KBM-7 (cell line): ENCODE data around the gene STOX2.

Experiments
- DNase-seq: peaks from one replicate; pipeline ENCODE4 v3.0.0-alpha.2; 2015
- in situ Hi-C: fragments of 300-500 bp; cut with MboI; formaldehyde crosslinking; loops from 2 replicates; pipeline ENCODE4 v1.14.3; 2020; ENCODE audit warnings: low sequenced_read_pairs, low pct_unique_long_range_greater_than_20kb, mixed read lengths

Gene STOX2

GRCh38 chr4:183885205-183885720, 19.8 kb upstream of the STOX2 start:
- DNase-seq: no peak
- in situ Hi-C loops: no loop called here

- DNase-seq: no peak
- in situ Hi-C loops: no loop called here
These were observed 17.8 kb upstream of the STOX2 start for GRCh38 chr4:183887351-183887750.

GRCh38 chr4:183888564-183888963, 16.5 kb upstream of the STOX2 start:
- no peak for DNase-seq
- in situ Hi-C loops: no loop called here

- DNase-seq: no peak
These were observed 15.9 kb upstream of the STOX2 start for GRCh38 chr4:183889190-183889589.

GRCh38 chr4:183897193-183897592, 7.9 kb upstream of the STOX2 start:
- in situ Hi-C loops: no loop called here
- DNase-seq: no peak

More at GRCh38 chr4:183889190-183889589, 15.9 kb upstream of the STOX2 start:
- in situ Hi-C loops: no loop called here

- no peak for DNase-seq
- in situ Hi-C loops: no loop called here
These were observed 6.7 kb upstream of the STOX2 start for GRCh38 chr4:183898456-183898855.

- in situ Hi-C loops: no loop called here
- DNase-seq: no peak
These were observed 1.9 kb upstream of the STOX2 start for GRCh38 chr4:183903021-183903760.

GRCh38 chr4:183905593-183906488, 734 bp downstream of the STOX2 start:
- DNase-seq: peak; percentile 47
- in situ Hi-C loops: no loop called here

- in situ Hi-C loops: no loop called here
- DNase-seq: no peak
These were observed 1.3 kb downstream of the STOX2 start for GRCh38 chr4:183906489-183906738.

GRCh38 chr4:183906739-183907651, 1.9 kb downstream of the STOX2 start:
- DNase-seq: no peak

GRCh38 chr4:183907871-183908683, 3.0 kb downstream of the STOX2 start:
- in situ Hi-C loops: no loop called here
- no peak for DNase-seq

More at GRCh38 chr4:183906739-183907651, 1.9 kb downstream of the STOX2 start:
- in situ Hi-C loops: no loop called here

GRCh38 chr4:183909187-183909586, 4.1 kb downstream of the STOX2 start:
- no peak for DNase-seq
- in situ Hi-C loops: no loop called here

- no peak for DNase-seq
- in situ Hi-C loops: no loop called here
These were observed 4.7 kb downstream of the STOX2 start for GRCh38 chr4:183909801-183910200.

GRCh38 chr4:183912585-183912984, 7.5 kb downstream of the STOX2 start:
- in situ Hi-C loops: no loop called here
- no peak for DNase-seq

- in situ Hi-C loops: no loop called here
- no peak for DNase-seq
These were observed 10.9 kb downstream of the STOX2 start for GRCh38 chr4:183915976-183916375.

GRCh38 chr4:183918696-183919095, 13.6 kb downstream of the STOX2 start:
- in situ Hi-C loops: no loop called here
- DNase-seq: no peak

- in situ Hi-C loops: no loop called here
- DNase-seq: no peak
These were observed 14.0 kb downstream of the STOX2 start for GRCh38 chr4:183919141-183919540.

- in situ Hi-C loops: no loop called here
- DNase-seq: peak; percentile 55
These were observed 15.4 kb downstream of the STOX2 start for GRCh38 chr4:183920512-183920911.

- no peak for DNase-seq
- in situ Hi-C loops: no loop called here
These were observed 16.2 kb downstream of the STOX2 start for GRCh38 chr4:183921335-183921734.
